Keratinocyte (primary cell): ENCODE data around the gene ADO. TPM values are rescaled to one million over a fixed set of nuclear protein-coding genes. Genes with fewer than 3 reads are reported as not detected.

Experiments used
- DNase-seq: peaks from one replicate; pipeline ENCODE4 v3.0.0-alpha.2; 2011; ENCODE audit warnings: low read depth, missing footprints, low spot score
- FAIRE-seq: peaks from 2 replicates; lab custom pipeline; 2011; peaks lifted over from hg19 to GRCh38; lab: Jason Lieb, UNC
- H2AFZ ChIP-seq: 2 replicates; pipeline ENCODE4 v1.6.0; 2012; ENCODE audit warnings: low read length, control low read depth, inconsistent platforms; ENCODE audit not compliant: control insufficient read depth
- H3K27ac ChIP-seq: 2 replicates; pipeline ENCODE4 v1.5.1; 2011; ENCODE audit warnings: low read length; ENCODE audit not compliant: control insufficient read depth, insufficient read depth
- H3K27me3 ChIP-seq: 3 replicates; pipeline ENCODE4 v1.6.0; 2011; ENCODE audit warnings: low read length; ENCODE audit not compliant: control insufficient read depth, insufficient read depth; ENCODE audit errors: extremely low read depth
- H3K36me3 ChIP-seq, 2 experiments: 2 replicates in 1 of 2; 3 replicates in 1 of 2; pipeline ENCODE4 v1.5.1; 2011; ENCODE audit warnings: low read length in 2 of 2, mild to moderate bottlenecking in 1 of 2; ENCODE audit not compliant: control insufficient read depth in 2 of 2, insufficient read depth in 2 of 2; ENCODE audit errors: extremely low read depth in 1 of 2
- H3K4me1 ChIP-seq: 3 replicates; pipeline ENCODE4 v1.5.1; 2011; ENCODE audit warnings: low read length; ENCODE audit not compliant: control insufficient read depth, insufficient read depth; ENCODE audit errors: extremely low read depth
- H3K4me2 ChIP-seq: 3 replicates; pipeline ENCODE4 v1.6.0; 2011; ENCODE audit warnings: low read depth, low read length; ENCODE audit not compliant: control insufficient read depth, insufficient read depth; ENCODE audit errors: extremely low read depth
- H3K4me3 ChIP-seq, 3 experiments: fragments of 200-600 bp in 1 of 3; sonication (generic) in 1 of 3; 2 replicates in 2 of 3; 3 replicates in 1 of 3; pipeline ENCODE4 v1.5.1; 2011 to 2016; ENCODE audit warnings: low read length in 3 of 3, mild to moderate bottlenecking in 3 of 3, control low read depth in 2 of 3, inconsistent platforms in 1 of 3, low read depth in 1 of 3, mixed read lengths in 1 of 3, mixed run types in 1 of 3, moderate library complexity in 1 of 3; ENCODE audit not compliant: control insufficient read depth in 2 of 3, insufficient read depth in 2 of 3; ENCODE audit errors: extremely low read depth in 1 of 3
- H3K79me2 ChIP-seq: 2 replicates; pipeline ENCODE4 v1.6.0; 2012; ENCODE audit warnings: low read length; ENCODE audit not compliant: control insufficient read depth, insufficient read depth
- H3K9ac ChIP-seq: 3 replicates; pipeline ENCODE4 v1.6.0; 2011; ENCODE audit warnings: low read length; ENCODE audit not compliant: control insufficient read depth, insufficient read depth; ENCODE audit errors: extremely low read depth
- H3K9me1 ChIP-seq: 3 replicates; pipeline ENCODE4 v1.6.0; 2011; ENCODE audit warnings: low read length; ENCODE audit not compliant: control insufficient read depth, insufficient read depth; ENCODE audit errors: extremely low read depth
- H3K9me3 ChIP-seq: 2 replicates; pipeline ENCODE4 v1.5.1; 2012; ENCODE audit warnings: low read depth, low read length; ENCODE audit not compliant: control insufficient read depth
- H4K20me1 ChIP-seq: 3 replicates; pipeline ENCODE4 v1.6.0; 2011; ENCODE audit warnings: low read length; ENCODE audit not compliant: control insufficient read depth, insufficient read depth; ENCODE audit errors: extremely low read depth
- EZH2 ChIP-seq: IDR thresholded peaks from one replicate; pipeline ENCODE4 v1.6.1; 2012; ENCODE audit warnings: inconsistent platforms, mild to moderate bottlenecking, low read length, moderate library complexity
- dilution Hi-C: fragments of 300-500 bp; cut with MboI; formaldehyde crosslinking; loops from one replicate; pipeline ENCODE4 v1.7.0; 2020; ENCODE audit warnings: low sequenced_read_pairs; ENCODE audit not compliant: extremely low pct_ligation_motif_present
- polyA plus RNA-seq, 5 experiments: library from polyadenylated mRNA; depleted of rRNA in 3 of 5; stranded (reverse) in 3 of 5; stranded (forward) in 1 of 5; unstranded in 1 of 5; fragments of >200 nt; gene quantifications; 1 replicate in 1 of 5; 2 replicates in 3 of 5; 3 replicates in 1 of 5; pipeline versions ENCODE4 v1.2.1 to v1.2.3, GENCODE V29; 2011 to 2012; ENCODE audit warnings: missing spikeins in 2 of 5, low read depth in 1 of 5, low replicate concordance in 1 of 5
- TF ChIP-seq, protein P1 (sequence below), 3 experiments: IDR thresholded peaks in 1 of 3; conservative IDR thresholded peaks in 1 of 3; optimal IDR thresholded peaks in 1 of 3; 2 replicates in 2 of 3; 3 replicates in 1 of 3; pipeline versions ENCODE3 to v1.5.1; 2011; ENCODE audit warnings: low read length in 3 of 3, mild to moderate bottlenecking in 3 of 3, moderate library complexity in 2 of 3, control low read depth in 1 of 3, inconsistent platforms in 1 of 3; ENCODE audit not compliant: insufficient read depth in 2 of 3; ENCODE audit errors: extremely low read depth in 1 of 3

Gene ADO
- polyA plus RNA-seq, 1 donor (not counting 4 experiments of a cell fraction or from before 2014, with no cell fraction given) = 16.5 TPM

DNA sequence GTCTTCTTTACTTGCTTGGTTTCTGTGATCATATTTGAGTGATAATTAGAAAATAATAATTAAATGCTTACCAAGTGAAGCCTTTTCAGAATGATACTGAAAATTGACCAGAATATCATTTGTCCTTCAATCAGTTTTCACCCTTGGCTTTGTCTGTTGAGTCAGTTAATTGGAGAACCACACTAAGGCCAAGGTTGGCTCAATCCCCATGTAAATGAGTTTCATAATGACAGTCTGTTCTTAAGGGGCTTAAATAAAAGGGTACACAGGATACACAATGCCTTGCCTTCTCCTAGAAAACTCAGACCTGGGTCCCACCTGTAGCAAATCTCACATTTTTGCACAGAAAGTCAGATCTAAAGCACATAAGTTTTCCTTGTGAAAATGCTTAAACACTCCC lies 42.9 kb downstream of the ADO start:
- no peaks in the 10 kb centered on the region for H3K4me1 ChIP-seq
- no peak for DNase-seq
- dilution Hi-C loops = no loop called here
- no peak overlapping the region for H2AFZ ChIP-seq
- no peaks in the 10 kb centered on the region for H3K9me3 ChIP-seq
- peaks cover 4% of the 10 kb centered on the region for H3K27me3 ChIP-seq
- H3K36me3 ChIP-seq = no peaks in the 10 kb centered on the region
- no peak overlapping the region for H3K9ac ChIP-seq
- H3K27ac ChIP-seq = no peak overlapping the region
- no peak overlapping the region for H3K4me3 ChIP-seq
- H3K4me2 ChIP-seq = no peak overlapping the region
- H3K9me1 ChIP-seq = no peaks in the 10 kb centered on the region
- TF ChIP-seq, protein P1, sequence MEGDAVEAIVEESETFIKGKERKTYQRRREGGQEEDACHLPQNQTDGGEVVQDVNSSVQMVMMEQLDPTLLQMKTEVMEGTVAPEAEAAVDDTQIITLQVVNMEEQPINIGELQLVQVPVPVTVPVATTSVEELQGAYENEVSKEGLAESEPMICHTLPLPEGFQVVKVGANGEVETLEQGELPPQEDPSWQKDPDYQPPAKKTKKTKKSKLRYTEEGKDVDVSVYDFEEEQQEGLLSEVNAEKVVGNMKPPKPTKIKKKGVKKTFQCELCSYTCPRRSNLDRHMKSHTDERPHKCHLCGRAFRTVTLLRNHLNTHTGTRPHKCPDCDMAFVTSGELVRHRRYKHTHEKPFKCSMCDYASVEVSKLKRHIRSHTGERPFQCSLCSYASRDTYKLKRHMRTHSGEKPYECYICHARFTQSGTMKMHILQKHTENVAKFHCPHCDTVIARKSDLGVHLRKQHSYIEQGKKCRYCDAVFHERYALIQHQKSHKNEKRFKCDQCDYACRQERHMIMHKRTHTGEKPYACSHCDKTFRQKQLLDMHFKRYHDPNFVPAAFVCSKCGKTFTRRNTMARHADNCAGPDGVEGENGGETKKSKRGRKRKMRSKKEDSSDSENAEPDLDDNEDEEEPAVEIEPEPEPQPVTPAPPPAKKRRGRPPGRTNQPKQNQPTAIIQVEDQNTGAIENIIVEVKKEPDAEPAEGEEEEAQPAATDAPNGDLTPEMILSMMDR (optimal IDR thresholded peaks at IDR 0.05 in 1 of 3, IDR thresholded peaks at IDR 0.05 in 1 of 3, conservative IDR thresholded peaks at IDR 0.05 in 1 of 3; ENCODE audit: extremely low read depth in 1 of 3, insufficient read depth in 2 of 3, low read length in 3 of 3) = no peak
- no peak for TF ChIP-seq EZH2
- H3K79me2 ChIP-seq = no peaks in the 10 kb centered on the region
- no peaks in the 10 kb centered on the region for H4K20me1 ChIP-seq
- no peak for FAIRE-seq

DNA sequence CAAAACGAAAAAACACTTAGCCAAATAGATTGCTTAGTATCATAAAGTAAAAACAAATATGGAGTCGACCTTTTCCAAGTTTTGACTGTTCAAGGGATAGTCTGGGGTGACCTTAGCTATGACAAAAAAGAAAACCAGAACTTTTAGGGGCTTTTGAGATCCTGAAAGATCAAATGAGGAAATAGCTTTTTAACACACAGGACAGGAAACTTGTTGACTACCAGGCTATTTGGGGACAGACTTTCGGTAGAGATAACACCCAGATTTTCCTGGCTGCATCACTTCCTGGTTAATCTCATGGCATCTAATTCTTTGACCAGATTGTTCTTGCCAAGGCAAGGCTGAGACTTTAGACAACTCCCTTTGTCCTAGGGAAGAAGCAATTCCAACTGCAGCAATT lies 46.1 kb downstream of the ADO start:
- Histone ChIP-seq H3K4me1 (no peaks in the 10 kb centered on the region), H3K9me3 (no peaks in the 10 kb centered on the region), H3K27me3 (peaks cover 4% of the 10 kb centered on the region), H2AFZ (no peak overlapping the region), H3K79me2 (no peaks in the 10 kb centered on the region), H3K9ac (no peak overlapping the region), H3K4me3 (no peak overlapping the region), H4K20me1 (no peaks in the 10 kb centered on the region), H3K36me3 (no peaks in the 10 kb centered on the region), H3K4me2 (no peak overlapping the region), H3K27ac (no peak overlapping the region), H3K9me1 (no peaks in the 10 kb centered on the region)
- no peak for DNase-seq
- no peak for TF ChIP-seq EZH2
- TF ChIP-seq, protein P1 (optimal IDR thresholded peaks at IDR 0.05 in 1 of 3, IDR thresholded peaks at IDR 0.05 in 1 of 3, conservative IDR thresholded peaks at IDR 0.05 in 1 of 3; ENCODE audit: extremely low read depth in 1 of 3, insufficient read depth in 2 of 3, low read length in 3 of 3) = no peak
- dilution Hi-C loops = no loop called here
- FAIRE-seq = no peak
